ENCODE data around the gene RAB5A.
"Not testable (repeated sequence)": the region's sequence is repeated elsewhere in the genome, so short reads cannot be mapped to it uniquely, and the experiment has no call there.

RAB5A gene

DNA sequence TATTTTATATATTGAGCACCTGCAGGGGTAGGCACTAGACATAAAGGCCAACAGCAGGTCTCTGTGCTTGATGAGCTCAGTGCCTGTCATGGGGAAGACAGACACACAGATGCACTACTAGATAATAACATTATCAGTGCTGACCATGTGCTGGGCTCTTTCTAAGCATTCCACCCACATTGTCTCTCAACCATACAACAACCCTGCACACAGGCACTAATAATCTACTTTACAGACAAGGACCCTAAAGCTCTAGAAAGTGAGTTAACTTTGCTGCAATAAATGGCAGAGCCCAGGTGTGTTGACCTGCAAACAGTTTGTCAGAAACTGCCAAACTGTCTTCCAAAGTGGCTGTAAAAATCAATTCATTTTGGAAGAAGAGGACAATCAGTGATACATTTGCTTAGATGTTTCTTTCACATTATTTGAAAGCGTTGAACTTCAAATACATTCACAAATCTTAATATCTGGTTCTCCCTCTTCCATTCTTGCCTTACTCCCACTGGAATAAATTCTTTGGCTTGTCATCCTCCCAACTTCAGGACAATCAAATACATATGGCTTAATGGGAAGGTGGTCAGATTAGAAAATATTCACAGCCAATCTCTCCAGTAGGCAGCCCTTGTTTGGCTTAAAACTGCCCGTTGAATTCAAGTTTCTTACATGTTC is 76.2 kb downstream of the RAB5A start:
- Histone ChIP-seq H3K27ac (peak overlapping the region; percentile 40 to 72), H3K4me3 (no peak overlapping the region)
- TF ChIP-seq, protein P1, sequence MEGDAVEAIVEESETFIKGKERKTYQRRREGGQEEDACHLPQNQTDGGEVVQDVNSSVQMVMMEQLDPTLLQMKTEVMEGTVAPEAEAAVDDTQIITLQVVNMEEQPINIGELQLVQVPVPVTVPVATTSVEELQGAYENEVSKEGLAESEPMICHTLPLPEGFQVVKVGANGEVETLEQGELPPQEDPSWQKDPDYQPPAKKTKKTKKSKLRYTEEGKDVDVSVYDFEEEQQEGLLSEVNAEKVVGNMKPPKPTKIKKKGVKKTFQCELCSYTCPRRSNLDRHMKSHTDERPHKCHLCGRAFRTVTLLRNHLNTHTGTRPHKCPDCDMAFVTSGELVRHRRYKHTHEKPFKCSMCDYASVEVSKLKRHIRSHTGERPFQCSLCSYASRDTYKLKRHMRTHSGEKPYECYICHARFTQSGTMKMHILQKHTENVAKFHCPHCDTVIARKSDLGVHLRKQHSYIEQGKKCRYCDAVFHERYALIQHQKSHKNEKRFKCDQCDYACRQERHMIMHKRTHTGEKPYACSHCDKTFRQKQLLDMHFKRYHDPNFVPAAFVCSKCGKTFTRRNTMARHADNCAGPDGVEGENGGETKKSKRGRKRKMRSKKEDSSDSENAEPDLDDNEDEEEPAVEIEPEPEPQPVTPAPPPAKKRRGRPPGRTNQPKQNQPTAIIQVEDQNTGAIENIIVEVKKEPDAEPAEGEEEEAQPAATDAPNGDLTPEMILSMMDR (IDR thresholded peaks at IDR 0.05), result no peak
- DNase-seq (ENCODE audit: low spot score), result no peak

DNA sequence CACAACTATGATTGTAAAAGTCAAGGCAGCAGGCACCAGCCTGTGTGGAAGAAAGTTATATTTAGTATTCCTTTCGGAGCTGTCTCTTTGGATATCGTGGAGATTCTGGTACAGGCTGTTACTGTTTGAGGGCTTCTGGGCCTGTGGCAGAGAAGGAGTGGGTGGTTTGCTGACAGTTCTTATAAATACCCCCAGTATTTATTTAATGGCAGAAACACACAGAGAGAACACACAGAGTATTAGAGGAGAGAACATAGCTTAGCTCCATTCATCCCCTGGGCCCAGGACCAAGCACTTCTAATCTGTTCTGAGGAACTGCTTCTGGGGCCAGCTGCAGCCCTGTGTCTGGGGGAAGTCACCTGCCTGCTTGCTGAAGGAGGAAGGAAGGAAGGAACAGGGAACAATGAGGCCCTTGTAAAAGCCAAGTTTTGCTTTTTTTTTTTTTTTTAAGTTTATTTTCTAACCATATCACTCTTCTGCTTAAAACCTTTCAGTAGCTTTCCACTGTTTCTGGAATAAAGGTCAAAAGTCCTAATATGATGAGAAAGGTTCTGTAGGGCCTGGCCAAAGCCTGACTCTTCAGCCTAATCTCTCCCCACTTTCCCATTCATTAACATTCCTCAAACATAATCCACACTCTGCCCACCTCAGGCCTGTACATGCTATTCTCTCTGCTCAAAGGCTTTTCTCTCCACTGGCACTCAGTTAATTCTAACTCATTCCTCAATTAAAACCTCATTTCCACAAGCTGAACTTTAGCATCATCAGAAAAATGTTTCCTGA is 76.9 kb downstream of the RAB5A start:
- TF ChIP-seq, protein P1 (IDR thresholded peaks at IDR 0.05), result no peak
- DNase-seq (ENCODE audit: low spot score), result no peak
- peak overlapping the region; percentile 40 to 72 for H3K27ac ChIP-seq
- H3K4me3 ChIP-seq, result no peak overlapping the region

DNA sequence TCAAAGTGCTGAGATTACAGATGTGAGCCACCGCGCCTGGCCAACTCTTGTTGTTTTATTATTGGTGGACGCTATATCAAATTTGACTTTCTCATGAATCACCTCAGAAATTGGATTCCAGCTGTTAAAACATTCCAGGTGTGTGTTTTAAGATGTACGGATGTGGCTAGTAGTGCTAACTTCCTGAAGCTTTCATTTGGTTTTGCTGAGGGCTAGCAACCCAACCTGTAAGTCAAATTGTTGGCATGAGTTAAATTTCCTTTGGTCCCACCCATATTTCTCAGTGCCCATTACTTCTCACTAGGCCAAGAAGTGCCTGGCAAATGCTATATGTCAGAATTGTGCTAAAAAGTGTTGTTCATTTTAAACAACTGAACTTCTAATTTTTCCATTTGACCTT is 80.2 kb downstream of the RAB5A start:
- TF ChIP-seq, protein P1 (IDR thresholded peaks at IDR 0.05), result no peak
- DNase-seq (ENCODE audit: low spot score), result no peak
- Histone ChIP-seq H3K4me3 (no peak overlapping the region), H3K27ac (no peak overlapping the region)

DNA sequence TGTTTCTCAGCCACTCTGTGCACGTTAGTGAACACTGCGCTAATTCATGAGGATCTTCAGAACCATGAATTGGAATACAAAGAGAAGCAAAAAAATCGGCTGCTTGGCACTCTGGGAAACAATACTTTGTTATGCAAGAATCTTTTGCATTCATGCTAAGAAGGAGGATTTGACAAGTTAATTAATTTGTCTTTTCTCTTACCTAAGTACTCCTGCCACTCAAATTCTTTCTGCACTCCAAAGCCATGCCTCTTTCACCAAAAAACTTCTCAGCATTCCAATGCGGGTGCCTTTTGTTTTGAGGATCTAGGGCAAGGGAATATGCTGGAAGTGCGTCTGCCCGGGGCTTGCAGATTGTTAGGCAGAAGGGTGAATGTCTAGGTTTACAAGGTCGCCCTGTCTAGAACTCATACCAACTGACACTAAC is 82.0 kb downstream of the RAB5A start:
- DNase-seq (ENCODE audit: low spot score), result no peak
- TF ChIP-seq, protein P1 (IDR thresholded peaks at IDR 0.05), result no peak
- Histone ChIP-seq H3K4me3 (no peak overlapping the region), H3K27ac (no peak overlapping the region)

DNA sequence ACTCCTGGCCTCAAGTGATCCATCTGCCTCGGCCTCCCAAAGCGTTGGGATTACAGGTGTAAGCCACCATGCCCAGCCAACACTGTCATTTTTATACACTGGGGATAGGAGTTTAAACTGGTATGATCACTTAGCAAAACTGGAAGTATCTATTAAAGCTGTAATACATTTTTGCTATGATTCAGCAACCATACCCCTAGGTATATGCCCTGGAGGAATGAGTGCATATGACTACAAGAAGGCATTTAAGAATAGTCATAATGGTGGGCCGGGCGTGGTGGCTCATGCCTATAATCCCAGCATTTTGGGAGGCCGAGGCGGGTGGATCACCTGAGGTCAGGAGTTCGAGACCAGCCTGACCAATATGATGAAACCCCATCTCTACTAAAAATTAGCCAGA is 85.0 kb downstream of the RAB5A start:
- H3K27ac ChIP-seq; DNase-seq (ENCODE audit: low spot score); H3K4me3 ChIP-seq: not testable (repeated sequence)

All from coronary artery (tissue), 2 donors.